Ishikawa (cell line): ENCODE measurements around the gene ICOS.

Source experiments
- CEBPB ChIP-seq: IDR thresholded peaks from 2 replicates; pipeline ENCODE4 v1.6.1; 2012
- CREB1 ChIP-seq: IDR thresholded peaks from 2 replicates; pipeline ENCODE4 v1.6.1; 2012; ENCODE audit warnings: low read depth
- EGR1 ChIP-seq: IDR thresholded peaks from 2 replicates; pipeline ENCODE4 v1.6.1; 2012
- EP300 ChIP-seq: IDR thresholded peaks from 2 replicates; pipeline ENCODE4 v1.6.1; 2012; ENCODE audit warnings: borderline replicate concordance
- FOXM1 ChIP-seq: IDR thresholded peaks from 2 replicates; pipeline ENCODE4 v1.6.1; 2012; ENCODE audit warnings: low read depth, borderline replicate concordance
- NFIC ChIP-seq: IDR thresholded peaks from 2 replicates; pipeline ENCODE4 v1.6.1; 2012
- RAD21 ChIP-seq: IDR thresholded peaks from 2 replicates; pipeline ENCODE4 v1.6.1; 2012; ENCODE audit warnings: low read depth
- TAF1 ChIP-seq: IDR thresholded peaks from 2 replicates; pipeline ENCODE4 v1.6.1; 2012; ENCODE audit warnings: low read depth, mild to moderate bottlenecking
- TCF12 ChIP-seq: IDR thresholded peaks from 2 replicates; pipeline ENCODE4 v1.6.1; 2012; ENCODE audit warnings: low read depth
- TEAD4 ChIP-seq: IDR thresholded peaks from 2 replicates; pipeline ENCODE4 v1.6.1; 2012
- YY1 ChIP-seq: IDR thresholded peaks from 2 replicates; pipeline ENCODE4 v1.6.1; 2012; ENCODE audit warnings: low read depth
- ZBTB7A ChIP-seq: IDR thresholded peaks from 2 replicates; pipeline ENCODE4 v1.6.1; 2012; ENCODE audit warnings: low read depth
- TF ChIP-seq, protein P1 (sequence below): IDR thresholded peaks from 2 replicates; pipeline ENCODE4 v1.6.1; 2012
- TF ChIP-seq, protein P2 (sequence below): IDR thresholded peaks from 2 replicates; pipeline ENCODE4 v1.6.1; 2012; ENCODE audit warnings: low read depth, mild to moderate bottlenecking
- TF ChIP-seq, protein P3 (sequence below): IDR thresholded peaks from 2 replicates; pipeline ENCODE4 v1.6.1; 2012

The ICOS gene

DNA sequence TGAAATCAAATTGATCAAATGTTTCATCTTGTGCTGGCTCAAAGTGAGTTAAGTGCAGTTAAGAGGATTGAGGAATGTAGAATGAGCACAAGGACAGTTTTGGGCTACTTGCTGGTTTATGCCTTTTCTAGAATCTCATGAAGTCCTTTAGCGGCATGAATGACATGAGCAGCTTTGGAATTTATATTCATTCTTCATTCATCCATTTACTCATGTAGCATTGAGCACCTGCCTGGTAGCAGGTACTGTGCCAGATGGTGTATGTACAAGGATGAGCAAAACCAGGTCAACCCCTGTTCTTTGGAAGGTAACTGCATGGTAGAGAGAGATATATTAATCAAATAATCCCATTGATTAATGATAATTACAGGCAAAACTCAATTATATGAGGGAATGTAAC lies 1.2 kb downstream of the ICOS start:
- TF ChIP-seq NFIC (no peak), EGR1 (no peak), EP300 (no peak), CREB1 (no peak), ZBTB7A (no peak), TCF12 (no peak), RAD21 (no peak)

DNA sequence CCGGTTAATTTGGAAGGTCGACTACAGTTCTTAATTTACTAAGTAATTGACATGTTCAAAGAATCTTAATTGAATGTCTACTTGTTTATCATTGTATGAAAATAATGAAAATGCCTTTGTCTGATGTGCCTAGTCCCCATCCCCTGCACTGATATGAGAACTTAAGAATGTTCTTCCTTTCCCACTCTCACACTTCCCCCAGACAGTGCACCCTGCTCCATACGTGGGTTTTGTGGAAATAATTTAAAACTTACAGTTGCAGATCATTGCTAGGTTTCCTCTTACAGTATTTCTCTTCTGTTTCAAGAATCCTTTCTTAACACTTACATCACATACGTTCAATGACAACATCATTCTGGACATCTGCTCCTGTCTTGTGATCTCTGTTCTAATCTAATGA lies 3.5 kb downstream of the ICOS start:
- TF ChIP-seq NFIC = no peak
- no peak for TF ChIP-seq FOXM1
- TF ChIP-seq, protein P1, sequence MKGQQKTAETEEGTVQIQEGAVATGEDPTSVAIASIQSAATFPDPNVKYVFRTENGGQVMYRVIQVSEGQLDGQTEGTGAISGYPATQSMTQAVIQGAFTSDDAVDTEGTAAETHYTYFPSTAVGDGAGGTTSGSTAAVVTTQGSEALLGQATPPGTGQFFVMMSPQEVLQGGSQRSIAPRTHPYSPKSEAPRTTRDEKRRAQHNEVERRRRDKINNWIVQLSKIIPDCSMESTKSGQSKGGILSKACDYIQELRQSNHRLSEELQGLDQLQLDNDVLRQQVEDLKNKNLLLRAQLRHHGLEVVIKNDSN = no peak
- TF ChIP-seq, protein P2, sequence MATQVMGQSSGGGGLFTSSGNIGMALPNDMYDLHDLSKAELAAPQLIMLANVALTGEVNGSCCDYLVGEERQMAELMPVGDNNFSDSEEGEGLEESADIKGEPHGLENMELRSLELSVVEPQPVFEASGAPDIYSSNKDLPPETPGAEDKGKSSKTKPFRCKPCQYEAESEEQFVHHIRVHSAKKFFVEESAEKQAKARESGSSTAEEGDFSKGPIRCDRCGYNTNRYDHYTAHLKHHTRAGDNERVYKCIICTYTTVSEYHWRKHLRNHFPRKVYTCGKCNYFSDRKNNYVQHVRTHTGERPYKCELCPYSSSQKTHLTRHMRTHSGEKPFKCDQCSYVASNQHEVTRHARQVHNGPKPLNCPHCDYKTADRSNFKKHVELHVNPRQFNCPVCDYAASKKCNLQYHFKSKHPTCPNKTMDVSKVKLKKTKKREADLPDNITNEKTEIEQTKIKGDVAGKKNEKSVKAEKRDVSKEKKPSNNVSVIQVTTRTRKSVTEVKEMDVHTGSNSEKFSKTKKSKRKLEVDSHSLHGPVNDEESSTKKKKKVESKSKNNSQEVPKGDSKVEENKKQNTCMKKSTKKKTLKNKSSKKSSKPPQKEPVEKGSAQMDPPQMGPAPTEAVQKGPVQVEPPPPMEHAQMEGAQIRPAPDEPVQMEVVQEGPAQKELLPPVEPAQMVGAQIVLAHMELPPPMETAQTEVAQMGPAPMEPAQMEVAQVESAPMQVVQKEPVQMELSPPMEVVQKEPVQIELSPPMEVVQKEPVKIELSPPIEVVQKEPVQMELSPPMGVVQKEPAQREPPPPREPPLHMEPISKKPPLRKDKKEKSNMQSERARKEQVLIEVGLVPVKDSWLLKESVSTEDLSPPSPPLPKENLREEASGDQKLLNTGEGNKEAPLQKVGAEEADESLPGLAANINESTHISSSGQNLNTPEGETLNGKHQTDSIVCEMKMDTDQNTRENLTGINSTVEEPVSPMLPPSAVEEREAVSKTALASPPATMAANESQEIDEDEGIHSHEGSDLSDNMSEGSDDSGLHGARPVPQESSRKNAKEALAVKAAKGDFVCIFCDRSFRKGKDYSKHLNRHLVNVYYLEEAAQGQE = no peak
- no peak for TF ChIP-seq TAF1
- TF ChIP-seq CREB1 = no peak
- TF ChIP-seq TCF12 = no peak
- no peak for TF ChIP-seq RAD21

DNA sequence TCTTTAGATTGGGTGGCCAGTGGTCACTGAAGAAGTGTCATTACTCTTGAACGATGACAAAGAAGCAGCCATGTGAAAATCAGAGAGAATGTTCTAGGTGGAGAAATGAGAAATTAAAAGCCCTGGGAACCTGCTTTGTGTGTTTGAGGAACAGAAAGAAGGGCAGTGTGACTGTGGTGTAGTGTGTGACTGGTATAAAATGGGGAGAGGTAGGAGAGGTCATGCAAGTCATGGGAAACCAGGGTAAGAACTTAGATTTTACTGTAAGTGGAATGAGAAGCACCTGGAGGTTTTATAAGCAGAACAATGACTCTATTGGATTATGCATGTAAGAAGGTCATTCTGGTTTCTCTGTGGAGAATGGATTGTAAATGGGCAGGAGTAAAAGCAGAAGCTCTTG lies 12.2 kb downstream of the ICOS start:
- TF ChIP-seq FOXM1 = no peak
- TF ChIP-seq RAD21 = no peak
- TF ChIP-seq ZBTB7A = no peak
- TF ChIP-seq, protein P1 = no peak
- no peak for TF ChIP-seq YY1
- TF ChIP-seq EGR1 = no peak
- no peak for TF ChIP-seq TAF1
- TF ChIP-seq EP300 = no peak
- TF ChIP-seq, protein P3, sequence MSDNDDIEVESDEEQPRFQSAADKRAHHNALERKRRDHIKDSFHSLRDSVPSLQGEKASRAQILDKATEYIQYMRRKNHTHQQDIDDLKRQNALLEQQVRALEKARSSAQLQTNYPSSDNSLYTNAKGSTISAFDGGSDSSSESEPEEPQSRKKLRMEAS = no peak
- no peak for TF ChIP-seq TCF12

DNA sequence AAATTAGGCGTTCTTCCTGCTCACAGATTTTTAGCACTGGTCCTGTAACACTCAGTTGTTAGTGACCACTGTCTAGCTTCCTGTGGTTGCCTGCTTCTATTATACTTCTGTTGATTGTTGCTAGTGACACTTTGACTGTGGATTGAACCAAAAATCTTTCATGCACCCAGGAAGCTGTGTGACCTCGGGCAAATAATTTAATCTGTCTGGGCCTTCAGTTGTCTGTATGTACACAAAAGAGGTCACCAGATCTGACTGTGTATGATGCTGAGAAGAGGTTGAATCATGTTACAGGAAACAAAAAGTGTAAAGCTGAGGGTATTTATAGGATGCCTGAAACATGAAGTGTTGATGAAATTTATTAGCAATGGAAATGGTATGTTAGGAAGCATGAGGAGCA lies 12.7 kb downstream of the ICOS start:
- TF ChIP-seq RAD21 (no peak), FOXM1 (no peak), TAF1 (no peak), YY1 (no peak), EP300 (no peak), TCF12 (no peak), CREB1 (no peak), ZBTB7A (no peak), EGR1 (no peak), CEBPB (no peak), TEAD4 (no peak), NFIC (no peak)
- TF ChIP-seq, protein P1 = no peak
- TF ChIP-seq, protein P2 = no peak
- TF ChIP-seq, protein P3 = no peak

DNA sequence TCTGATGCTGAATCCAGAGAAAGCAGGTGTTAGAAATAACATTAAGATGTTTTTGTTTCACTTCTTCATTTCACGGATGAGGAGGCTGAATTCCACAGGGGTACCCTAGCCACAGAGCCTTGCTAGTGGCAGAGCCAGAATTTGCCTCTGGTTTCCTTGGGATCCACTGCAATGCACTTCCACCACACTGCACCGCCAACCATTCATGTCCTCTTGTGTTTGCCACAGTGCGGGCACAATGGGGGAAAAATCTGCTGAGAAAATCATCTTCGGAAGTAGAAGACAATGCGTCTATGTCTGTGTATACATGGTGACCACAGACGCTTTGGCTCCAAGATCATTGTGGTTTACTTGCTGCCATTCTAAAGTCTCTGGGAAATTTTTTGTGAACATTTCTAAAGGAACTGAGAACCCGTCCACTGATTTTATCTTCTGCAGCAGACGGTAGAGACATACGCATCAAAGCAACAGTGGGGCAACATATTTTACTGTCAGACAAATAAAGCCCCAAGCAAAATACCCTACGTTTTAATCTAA lies 14.9 kb downstream of the ICOS start:
- TF ChIP-seq CEBPB = no peak
- TF ChIP-seq EP300 = no peak
- no peak for TF ChIP-seq ZBTB7A
- TF ChIP-seq, protein P2 = no peak
- TF ChIP-seq TEAD4 = no peak
- TF ChIP-seq NFIC = no peak
- no peak for TF ChIP-seq FOXM1
- TF ChIP-seq, protein P3 = no peak
- TF ChIP-seq EGR1 = no peak
- TF ChIP-seq YY1 = no peak
